ENCODE measurements around the gene SLC16A9. TPM values are rescaled to one million over a fixed set of nuclear protein-coding genes. Genes with fewer than 3 reads are reported as not detected.

Gene SLC16A9, protein sequence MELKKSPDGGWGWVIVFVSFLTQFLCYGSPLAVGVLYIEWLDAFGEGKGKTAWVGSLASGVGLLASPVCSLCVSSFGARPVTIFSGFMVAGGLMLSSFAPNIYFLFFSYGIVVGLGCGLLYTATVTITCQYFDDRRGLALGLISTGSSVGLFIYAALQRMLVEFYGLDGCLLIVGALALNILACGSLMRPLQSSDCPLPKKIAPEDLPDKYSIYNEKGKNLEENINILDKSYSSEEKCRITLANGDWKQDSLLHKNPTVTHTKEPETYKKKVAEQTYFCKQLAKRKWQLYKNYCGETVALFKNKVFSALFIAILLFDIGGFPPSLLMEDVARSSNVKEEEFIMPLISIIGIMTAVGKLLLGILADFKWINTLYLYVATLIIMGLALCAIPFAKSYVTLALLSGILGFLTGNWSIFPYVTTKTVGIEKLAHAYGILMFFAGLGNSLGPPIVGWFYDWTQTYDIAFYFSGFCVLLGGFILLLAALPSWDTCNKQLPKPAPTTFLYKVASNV
- total RNA-seq = 1 to 10 TPM; 2.3 to 6.0 TPM
- polyA plus RNA-seq = 1 to 10 TPM in 1 of 2 donors, under 1 TPM in 1; 0.70 to 1.6 TPM
- long read RNA-seq, donor 1, full-length matches to known transcripts = 8 of 8 reads
- long read RNA-seq, donor 1, partial matches to known transcripts = 0 of 8 reads
- long read RNA-seq, donor 1, other reads (novel, unspliced or antisense) = 0 of 8 reads
- long read RNA-seq, donor 2, full-length matches to known transcripts = 1 of 1 reads
- long read RNA-seq, donor 2, partial matches to known transcripts = 0 of 1 reads
- long read RNA-seq, donor 2, other reads (novel, unspliced or antisense) = 0 of 1 reads
- long read RNA-seq, donor 3, full-length matches to known transcripts = 2 of 2 reads
- long read RNA-seq, donor 3, partial matches to known transcripts = 0 of 2 reads
- long read RNA-seq, donor 3, other reads (novel, unspliced or antisense) = 0 of 2 reads
- long read RNA-seq, donor 4, full-length matches to known transcripts = 4 of 9 reads
- long read RNA-seq, donor 4, partial matches to known transcripts = 5 of 9 reads
- long read RNA-seq, donor 4, other reads (novel, unspliced or antisense) = 0 of 9 reads
- long read RNA-seq, donor 5, full-length matches to known transcripts = 13 of 25 reads
- long read RNA-seq, donor 5, partial matches to known transcripts = 12 of 25 reads
- long read RNA-seq, donor 5, other reads (novel, unspliced or antisense) = 0 of 25 reads

DNA sequence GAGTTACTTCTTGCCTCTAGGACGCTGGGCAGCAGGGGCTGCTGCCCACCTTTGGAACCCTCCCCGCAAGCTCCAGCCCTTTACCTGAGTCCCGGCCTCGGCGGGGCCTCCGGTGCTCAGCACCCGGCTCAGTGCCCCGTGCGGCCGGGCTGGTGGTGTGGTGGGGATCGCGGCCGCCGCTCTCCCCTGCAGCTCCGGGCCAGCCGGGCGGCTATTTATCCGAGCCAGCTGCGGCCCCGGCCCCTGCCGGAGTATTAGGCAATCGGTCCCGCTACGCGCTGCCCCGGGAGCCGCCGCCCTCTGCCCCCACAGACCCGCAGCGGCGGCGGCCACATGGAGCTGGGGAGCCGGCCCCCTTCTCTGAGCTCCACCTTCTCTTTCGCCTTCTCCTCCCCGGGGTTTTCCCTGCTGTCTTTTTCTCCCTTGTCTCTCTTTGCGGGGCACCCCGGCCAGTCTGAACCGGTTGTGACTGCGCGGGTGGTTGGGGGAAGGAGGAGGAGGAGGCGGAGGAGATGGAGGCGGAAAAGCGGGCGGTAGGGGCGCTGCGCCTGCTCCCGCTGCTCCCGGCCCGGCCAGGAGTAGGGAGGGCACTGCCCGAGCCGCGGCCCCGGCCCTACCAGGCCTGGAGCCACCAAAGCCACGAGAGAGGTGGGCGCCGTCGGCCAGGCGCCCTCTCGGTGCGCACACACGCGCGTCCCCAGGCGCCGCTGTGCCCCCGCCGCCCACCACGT lies at the start of gene SLC16A9:
TSS of gene SLC16A9 (minus strand) at position 456 of the 731 bp plus-strand sequence. CDS start 25,559 bp downstream, outside the sequence.
- Histone ChIP-seq H3K27ac (ENCODE audit: low read depth in 1 of 2, low read length in 1 of 2) (no peak within 1 kb of the TSS), H3K36me3 (ENCODE audit: control insufficient read depth in 4 of 4, insufficient read depth in 4 of 4, low read length in 4 of 4) (no peaks in the 10 kb centered on the region), H3K4me1 (ENCODE audit: control insufficient read depth in 5 of 5, insufficient read depth in 5 of 5, low read length in 5 of 5) (peaks cover 0 to 25% (median 8%) of the 10 kb centered on the region in 5 donors), H3K9ac (ENCODE audit: insufficient read depth in 1 of 2, low read length in 2 of 2) (peak within 1 kb of the TSS; percentile 24 to 82), H3K9me3 (ENCODE audit: control insufficient read depth in 4 of 4, insufficient read depth in 3 of 4, low read length in 3 of 4) (peaks cover 0 to 3% (median 0%) of the 10 kb centered on the region in 4 donors), H3K27me3 (ENCODE audit: control insufficient read depth in 3 of 3, insufficient read depth in 3 of 3, low read length in 2 of 3) (peaks cover 0 to 4% (median 0%) of the 10 kb centered on the region in 3 donors), H3K4me3 (peak within 1 kb of the TSS; percentile 42)
- DNase-seq = peak; percentile 90 to 94 (median 93)
- TF ChIP-seq, protein P1, sequence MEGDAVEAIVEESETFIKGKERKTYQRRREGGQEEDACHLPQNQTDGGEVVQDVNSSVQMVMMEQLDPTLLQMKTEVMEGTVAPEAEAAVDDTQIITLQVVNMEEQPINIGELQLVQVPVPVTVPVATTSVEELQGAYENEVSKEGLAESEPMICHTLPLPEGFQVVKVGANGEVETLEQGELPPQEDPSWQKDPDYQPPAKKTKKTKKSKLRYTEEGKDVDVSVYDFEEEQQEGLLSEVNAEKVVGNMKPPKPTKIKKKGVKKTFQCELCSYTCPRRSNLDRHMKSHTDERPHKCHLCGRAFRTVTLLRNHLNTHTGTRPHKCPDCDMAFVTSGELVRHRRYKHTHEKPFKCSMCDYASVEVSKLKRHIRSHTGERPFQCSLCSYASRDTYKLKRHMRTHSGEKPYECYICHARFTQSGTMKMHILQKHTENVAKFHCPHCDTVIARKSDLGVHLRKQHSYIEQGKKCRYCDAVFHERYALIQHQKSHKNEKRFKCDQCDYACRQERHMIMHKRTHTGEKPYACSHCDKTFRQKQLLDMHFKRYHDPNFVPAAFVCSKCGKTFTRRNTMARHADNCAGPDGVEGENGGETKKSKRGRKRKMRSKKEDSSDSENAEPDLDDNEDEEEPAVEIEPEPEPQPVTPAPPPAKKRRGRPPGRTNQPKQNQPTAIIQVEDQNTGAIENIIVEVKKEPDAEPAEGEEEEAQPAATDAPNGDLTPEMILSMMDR (IDR thresholded peaks at IDR 0.05; ENCODE audit: control extremely low read depth, extremely low read depth) = no peak
- WGBS, 2 donors = 0 to 1% methylated on average over 51 to 68 of the region's 68 CpGs
- ATAC-seq (ENCODE audit: insufficient read depth, low FRiP score) = peak; percentile 77

DNA sequence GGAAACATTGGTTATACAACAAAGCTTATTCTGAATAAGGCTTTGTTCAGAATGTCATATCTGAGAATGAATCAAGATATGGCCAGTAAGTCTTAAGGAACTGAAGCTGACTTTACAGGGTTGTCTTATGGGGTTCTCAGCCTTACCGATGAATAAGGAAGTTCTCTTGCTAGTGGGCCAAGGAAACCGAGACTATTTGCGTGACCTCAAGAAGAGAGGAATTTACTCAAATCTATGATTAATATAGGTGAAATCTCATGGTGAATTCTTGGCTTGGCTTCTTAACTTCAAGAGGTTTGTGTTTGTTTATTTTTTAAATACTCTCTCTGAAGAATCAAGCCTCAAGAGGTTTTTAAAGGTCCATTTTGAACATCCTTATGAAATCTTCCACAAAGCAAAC lies 48.3 kb upstream of the SLC16A9 start:
- peaks cover 0 to 2% (median 0%) of the 10 kb centered on the region in 4 donors for H3K9me3 ChIP-seq (ENCODE audit: control insufficient read depth in 4 of 4, insufficient read depth in 3 of 4, low read length in 3 of 4)
- H3K4me3 ChIP-seq = no peak overlapping the region
- WGBS, 2 donors = 63 to 64% methylated on average over 3 of the region's 3 CpGs
- H3K27me3 ChIP-seq (ENCODE audit: control insufficient read depth in 3 of 3, insufficient read depth in 3 of 3, low read length in 2 of 3) = no peaks in the 10 kb centered on the region
- H3K4me1 ChIP-seq (ENCODE audit: control insufficient read depth in 5 of 5, insufficient read depth in 5 of 5, low read length in 5 of 5) = no peaks in the 10 kb centered on the region
- no peak for DNase-seq
- no peak overlapping the region for H3K9ac ChIP-seq (ENCODE audit: insufficient read depth in 1 of 2, low read length in 2 of 2)
- TF ChIP-seq, protein P1 (IDR thresholded peaks at IDR 0.05; ENCODE audit: control extremely low read depth, extremely low read depth) = no peak
- no peak for ATAC-seq (ENCODE audit: insufficient read depth, low FRiP score)
- no peaks in the 10 kb centered on the region for H3K36me3 ChIP-seq (ENCODE audit: control insufficient read depth in 4 of 4, insufficient read depth in 4 of 4, low read length in 4 of 4)
- no peak overlapping the region for H3K27ac ChIP-seq (ENCODE audit: low read depth in 1 of 2, low read length in 1 of 2)

DNA sequence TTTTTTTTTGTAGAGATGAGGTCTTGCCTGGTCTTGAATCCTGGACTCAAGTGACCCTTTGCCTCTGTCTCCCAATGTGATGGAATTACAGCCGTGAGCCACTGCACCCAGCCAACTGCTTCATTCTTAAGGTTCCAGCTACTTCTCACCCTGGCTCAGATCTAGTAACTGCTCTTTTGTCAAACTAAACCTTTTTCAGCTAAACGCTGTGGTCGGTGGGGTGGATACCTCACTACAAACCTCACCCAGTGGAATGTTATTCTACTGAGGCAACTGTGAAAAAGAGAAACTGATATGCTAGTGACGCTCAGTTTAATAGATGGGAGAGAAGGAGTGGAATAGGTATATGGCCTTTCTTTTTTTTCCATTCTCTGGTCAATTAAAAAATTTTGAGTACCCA lies 45.3 kb upstream of the SLC16A9 start:
- H3K9me3 ChIP-seq (ENCODE audit: control insufficient read depth in 4 of 4, insufficient read depth in 3 of 4, low read length in 3 of 4) = no peaks in the 10 kb centered on the region
- no peak overlapping the region for H3K4me3 ChIP-seq
- ATAC-seq (ENCODE audit: insufficient read depth, low FRiP score) = no peak
- no peaks in the 10 kb centered on the region for H3K27me3 ChIP-seq (ENCODE audit: control insufficient read depth in 3 of 3, insufficient read depth in 3 of 3, low read length in 2 of 3)
- H3K9ac ChIP-seq (ENCODE audit: insufficient read depth in 1 of 2, low read length in 2 of 2) = no peak overlapping the region
- TF ChIP-seq, protein P1 (IDR thresholded peaks at IDR 0.05; ENCODE audit: control extremely low read depth, extremely low read depth) = no peak
- no peak overlapping the region for H3K27ac ChIP-seq (ENCODE audit: low read depth in 1 of 2, low read length in 1 of 2)
- no peak for DNase-seq
- H3K36me3 ChIP-seq (ENCODE audit: control insufficient read depth in 4 of 4, insufficient read depth in 4 of 4, low read length in 4 of 4) = no peaks in the 10 kb centered on the region
- WGBS, 2 donors = 91 to 95% methylated on average over 4 of the region's 4 CpGs
- H3K4me1 ChIP-seq (ENCODE audit: control insufficient read depth in 5 of 5, insufficient read depth in 5 of 5, low read length in 5 of 5) = no peaks in the 10 kb centered on the region

Measured in lung (tissue), 16 donors.